ENCODE measurements around the gene HEY2. TPM values are rescaled to one million over a fixed set of nuclear protein-coding genes. Genes with fewer than 3 reads are reported as not detected.

HEY2 gene
- total and polyA plus RNA-seq, 10 of the 15 experiments (the other 5 are each of a cell fraction or from before 2014, with no cell fraction given), result 0.01 to 0.32 (median 0.08) TPM; not detected in 4

- in situ Hi-C loops (cut with MboI), result loop anchor here (5.0 to 25.0 kb wide), 2 partner anchors 168 to 1498 kb away; partner anchors contain the start of gene HINT3
- CTCF ChIA-PET, result interaction anchor here (0.7 to 23.8 kb wide), 16 partner anchors 9 to 197 kb away, joined by 3 to 505 read pairs (median 4); partner anchors contain the start of genes HINT3 and TRMT11
- POLR2A ChIA-PET, result interaction anchor here (0.6 to 5.8 kb wide), 11 partner anchors 8 to 192 kb away, joined by 3 to 79 read pairs (median 4); partner anchors contain the start of gene HINT3
- peak overlapping the region; percentile 88 for H3K9ac ChIP-seq (ENCODE audit: control insufficient read depth, insufficient read depth, low read length)
- peaks cover 21% of the 10 kb centered on the region for H3K4me1 ChIP-seq (ENCODE audit: control insufficient read depth, insufficient read depth, low read length)
- H3K4me2 ChIP-seq (ENCODE audit: control insufficient read depth, insufficient read depth), result peak overlapping the region; percentile 100
- peak overlapping the region; percentile 46 for H2AFZ ChIP-seq (ENCODE audit: control insufficient read depth, low read depth, low read length)
- H3K27me3 ChIP-seq (replicated peaks in 1 of 2; ENCODE audit: control insufficient read depth in 2 of 2, insufficient read depth in 2 of 2, low read length in 1 of 2), result no peaks in the 10 kb centered on the region
- ATAC-seq (no peak), DNase-seq (ENCODE audit: low read depth, low spot score) (no peak), FAIRE-seq (no peak)
- no peaks in the 10 kb centered on the region for H3K9me3 ChIP-seq (replicated peaks; ENCODE audit: control insufficient read depth, insufficient read depth, low read length)
- peak overlapping the region; percentile 91 for H3K27ac ChIP-seq (ENCODE audit: control insufficient read depth, insufficient read depth)
- RAD21 ChIA-PET (ENCODE audit: unreplicated experiment), result interaction anchor here (0.8 to 11.2 kb wide), 16 partner anchors 8 to 478 kb away, joined by 3 to 185 read pairs (median 12); partner anchors contain the start of gene HINT3
- no peaks in the 10 kb centered on the region for H4K20me1 ChIP-seq (ENCODE audit: control insufficient read depth, insufficient read depth)
- no TSS peak for BruUV-seq (replicated peaks)
- TF ChIP-seq CUX1 (IDR thresholded peaks at IDR 0.05; ENCODE audit: insufficient replicate concordance, low read depth, low read length), result no peak
- 0 out of 2 replicates have a peak, but pooled peaks have one; percentile 10 for TF ChIP-seq CBX5 (IDR thresholded peaks at IDR 0.05; ENCODE audit: low read depth)
- no peak for TF ChIP-seq EP300 (IDR thresholded peaks at IDR 0.05; ENCODE audit: borderline replicate concordance in 1 of 2, control insufficient read depth in 1 of 2, low read depth in 2 of 2, low read length in 2 of 2)
- no peak for TF ChIP-seq NFYB (IDR thresholded peaks at IDR 0.05; ENCODE audit: insufficient read depth, low read depth, low read length)
- H3K36me3 ChIP-seq (ENCODE audit: control insufficient read depth in 2 of 2, insufficient read depth in 2 of 2, low read length in 1 of 2), result no peaks in the 10 kb centered on the region
- SMC1A ChIA-PET (ENCODE audit: uncharacterized antibody, unreplicated experiment), result interaction anchor here (0.6 to 12.8 kb wide), 19 partner anchors 8 to 1244 kb away, joined by 3 to 325 read pairs (median 20); partner anchors contain the start of genes HINT3 and TRMT11
- intact Hi-C loops (cut with micrococcal nuclease; ENCODE audit: unreplicated experiment), result no loop called here
- H3K79me2 ChIP-seq (ENCODE audit: control insufficient read depth, insufficient read depth, low read length), result peaks cover 39% of the 10 kb centered on the region
- 4% methylated on average over 1 of the region's 1 CpG for WGBS (ENCODE audit: insufficient coverage, insufficient replicate concordance, low lambda C conversion rate, missing lambda C conversion rate)
- H3K4me3 ChIP-seq, result peak overlapping the region; percentile 91; the same call in 1 of the 2 replicates
Observed at GRCh38 chr6:125789167-125789566, 39.7 kb downstream of the HEY2 start.
